Loucy (cell line): Measurements from ENCODE around the gene BMPR1B.

ENCODE experiments used
- H2AFZ ChIP-seq: fragments of 200-600 bp; sonication (generic); 2 replicates; pipeline ENCODE4 v1.6.0; 2016; ENCODE audit warnings: antibody characterized with exemption, mild to moderate bottlenecking, low read length, moderate library complexity
- H3F3A ChIP-seq: fragments of 200-600 bp; 2 replicates; pipeline ENCODE4 v1.6.0; 2016; ENCODE audit warnings: antibody characterized with exemption, low read depth, mild to moderate bottlenecking
- H3K27me3 ChIP-seq: fragments of 200-600 bp; sonication (generic); 2 replicates; pipeline ENCODE4 v1.6.1; 2014; ENCODE audit warnings: low read length, mild to moderate bottlenecking; ENCODE audit not compliant: insufficient read depth, poor library complexity, severe bottlenecking
- H3K36me3 ChIP-seq: fragments of 200-600 bp; sonication (generic); 2 replicates; pipeline ENCODE4 v1.6.1; 2016; ENCODE audit warnings: low read length; ENCODE audit not compliant: insufficient read depth
- H3K4me1 ChIP-seq: fragments of 200-600 bp; sonication (generic); 2 replicates; pipeline ENCODE4 v1.5.1; 2014; ENCODE audit warnings: low read length, mild to moderate bottlenecking; ENCODE audit not compliant: insufficient read depth, poor library complexity, severe bottlenecking
- H3K4me2 ChIP-seq: fragments of 200-600 bp; sonication (generic); 2 replicates; pipeline ENCODE4 v1.6.0; 2014; ENCODE audit warnings: antibody characterized with exemption, low read length, low read depth, mild to moderate bottlenecking; ENCODE audit not compliant: poor library complexity, severe bottlenecking
- H3K4me3 ChIP-seq: fragments of 200-600 bp; sonication (generic); 2 replicates; pipeline ENCODE4 v1.5.1; 2014; ENCODE audit warnings: low read length, mild to moderate bottlenecking, mixed read lengths; ENCODE audit not compliant: poor library complexity, severe bottlenecking
- H3K79me2 ChIP-seq: fragments of 200-600 bp; sonication (generic); 2 replicates; pipeline ENCODE4 v1.6.1; 2014; ENCODE audit warnings: low read length; ENCODE audit not compliant: insufficient read depth
- H3K9ac ChIP-seq: fragments of 200-600 bp; sonication (generic); 2 replicates; pipeline ENCODE4 v1.6.0; 2014; ENCODE audit warnings: mild to moderate bottlenecking, low read depth, low read length, moderate library complexity; ENCODE audit not compliant: poor library complexity, severe bottlenecking
- H3K9me2 ChIP-seq: fragments of 200-600 bp; sonication (generic); replicated peaks from 2 replicates; pipeline ENCODE4 v1.6.1; 2016; ENCODE audit warnings: low read depth, low read length, mixed read lengths
- H3K9me3 ChIP-seq: fragments of 200-600 bp; sonication (generic); 2 replicates; pipeline ENCODE4 v1.6.1; 2014; ENCODE audit warnings: mild to moderate bottlenecking, antibody characterized with exemption, low read length, low read depth; ENCODE audit not compliant: insufficient read depth
- H4K20me1 ChIP-seq: fragments of 200-600 bp; sonication (generic); 2 replicates; pipeline ENCODE4 v1.6.0; 2014; ENCODE audit warnings: antibody characterized with exemption, low read length, mild to moderate bottlenecking; ENCODE audit not compliant: insufficient read depth, poor library complexity, severe bottlenecking
- EZH2phosphoT487 ChIP-seq: fragments of 200-600 bp; IDR thresholded peaks from 2 replicates; pipeline ENCODE4 v1.6.1; 2018; ENCODE audit warnings: antibody characterized with exemption, mild to moderate bottlenecking, moderate library complexity, borderline replicate concordance
- TF ChIP-seq, protein P1 (sequence below): fragments of 200-600 bp; sonication (generic); conservative IDR thresholded peaks from 2 replicates; pipeline ENCODE4 v1.5.1; 2014; ENCODE audit warnings: mild to moderate bottlenecking, antibody characterized with exemption, low read length

The BMPR1B gene

DNA sequence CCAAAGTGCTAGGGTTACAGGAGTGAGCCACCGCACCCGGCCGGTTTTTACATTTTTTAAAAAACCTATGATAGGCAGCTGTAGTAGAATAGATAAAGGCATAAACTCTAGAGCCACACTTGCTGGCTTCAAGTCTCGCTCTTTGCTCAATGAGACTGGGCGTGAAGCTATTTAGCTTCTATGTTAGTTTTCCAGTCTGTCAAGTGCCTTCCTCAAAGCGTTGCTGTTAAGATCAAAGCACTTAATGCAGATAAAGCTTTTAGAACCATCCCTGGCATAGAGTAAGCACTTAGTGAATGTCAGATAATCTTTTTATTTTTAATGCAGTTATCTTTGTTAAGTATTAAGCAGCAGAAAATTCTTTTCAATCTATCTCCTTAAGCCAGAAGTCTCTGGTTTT, 42.0 kb upstream of the BMPR1B start:
- no peaks in the 10 kb centered on the region for H3K27me3 ChIP-seq

GRCh38 chr4:94721310-94721709, 36.4 kb upstream of the BMPR1B start:
- Histone ChIP-seq H3K4me2 (no peak overlapping the region), H3K36me3 (no peaks in the 10 kb centered on the region), H3K9me2 (no peaks in the 10 kb centered on the region), H3K9me3 (no peaks in the 10 kb centered on the region), H3K4me3 (no peak overlapping the region), H2AFZ (no peak overlapping the region), H3K79me2 (no peaks in the 10 kb centered on the region), H3F3A (no peaks in the 10 kb centered on the region), H4K20me1 (no peaks in the 10 kb centered on the region), H3K9ac (no peak overlapping the region), H3K27me3 (no peaks in the 10 kb centered on the region), H3K4me1 (no peaks in the 10 kb centered on the region)
- TF ChIP-seq, protein P1, sequence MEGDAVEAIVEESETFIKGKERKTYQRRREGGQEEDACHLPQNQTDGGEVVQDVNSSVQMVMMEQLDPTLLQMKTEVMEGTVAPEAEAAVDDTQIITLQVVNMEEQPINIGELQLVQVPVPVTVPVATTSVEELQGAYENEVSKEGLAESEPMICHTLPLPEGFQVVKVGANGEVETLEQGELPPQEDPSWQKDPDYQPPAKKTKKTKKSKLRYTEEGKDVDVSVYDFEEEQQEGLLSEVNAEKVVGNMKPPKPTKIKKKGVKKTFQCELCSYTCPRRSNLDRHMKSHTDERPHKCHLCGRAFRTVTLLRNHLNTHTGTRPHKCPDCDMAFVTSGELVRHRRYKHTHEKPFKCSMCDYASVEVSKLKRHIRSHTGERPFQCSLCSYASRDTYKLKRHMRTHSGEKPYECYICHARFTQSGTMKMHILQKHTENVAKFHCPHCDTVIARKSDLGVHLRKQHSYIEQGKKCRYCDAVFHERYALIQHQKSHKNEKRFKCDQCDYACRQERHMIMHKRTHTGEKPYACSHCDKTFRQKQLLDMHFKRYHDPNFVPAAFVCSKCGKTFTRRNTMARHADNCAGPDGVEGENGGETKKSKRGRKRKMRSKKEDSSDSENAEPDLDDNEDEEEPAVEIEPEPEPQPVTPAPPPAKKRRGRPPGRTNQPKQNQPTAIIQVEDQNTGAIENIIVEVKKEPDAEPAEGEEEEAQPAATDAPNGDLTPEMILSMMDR, result no peak
- no peak for TF ChIP-seq EZH2phosphoT487

More for the DNA sequence above, 42.0 kb upstream of the BMPR1B start:
- H2AFZ ChIP-seq, result no peak overlapping the region
- no peaks in the 10 kb centered on the region for H3F3A ChIP-seq
- H3K79me2 ChIP-seq, result no peaks in the 10 kb centered on the region
- no peaks in the 10 kb centered on the region for H3K9me2 ChIP-seq
- no peak overlapping the region for H3K9ac ChIP-seq
- H3K4me2 ChIP-seq, result no peak overlapping the region
- TF ChIP-seq EZH2phosphoT487, result no peak
- H3K36me3 ChIP-seq, result no peaks in the 10 kb centered on the region
- no peaks in the 10 kb centered on the region for H3K4me1 ChIP-seq
- no peak overlapping the region for H3K4me3 ChIP-seq
- H4K20me1 ChIP-seq, result no peaks in the 10 kb centered on the region
- H3K9me3 ChIP-seq, result no peaks in the 10 kb centered on the region

DNA sequence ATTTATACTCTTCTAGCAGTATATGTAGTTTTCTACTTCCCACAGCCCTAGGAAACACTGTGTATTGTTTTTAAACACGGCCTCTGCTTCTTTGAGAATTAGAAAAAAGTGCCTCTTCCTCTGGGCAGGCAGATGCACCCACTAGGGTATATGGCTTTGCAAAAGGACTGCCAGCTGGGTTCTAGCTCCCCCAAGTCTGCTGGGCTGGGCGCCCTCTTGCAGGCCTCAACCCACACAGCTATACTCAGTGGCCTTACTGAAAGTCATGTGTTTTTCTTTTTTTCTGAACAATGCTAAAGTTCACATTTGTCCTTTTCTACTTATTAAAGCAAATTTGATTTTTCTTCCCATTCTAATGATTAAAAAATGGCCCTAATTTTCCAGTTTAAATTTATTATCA, 35.5 kb upstream of the BMPR1B start:
- no peak overlapping the region for H3K4me2 ChIP-seq

DNA sequence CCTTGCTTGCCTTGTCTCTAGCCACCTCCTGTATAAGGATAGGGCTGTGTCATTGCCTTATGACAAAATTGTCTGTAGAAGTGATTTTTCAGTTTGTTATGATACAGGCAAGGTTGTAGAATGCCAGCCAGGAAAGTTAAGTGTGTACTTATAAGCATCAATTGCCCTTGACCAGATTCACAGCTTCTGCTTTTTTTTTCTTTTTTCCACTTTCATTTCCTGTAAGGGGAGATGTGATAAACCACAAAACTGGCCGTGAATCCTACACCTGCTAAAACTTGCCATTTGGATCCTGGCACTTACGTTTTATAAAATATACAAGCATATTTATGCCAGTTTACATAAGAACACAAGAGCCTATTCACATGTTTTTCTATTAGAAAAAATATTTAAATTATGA, 35.0 kb upstream of the BMPR1B start:
- Histone ChIP-seq H3K4me3 (no peak overlapping the region), H3K9me3 (no peaks in the 10 kb centered on the region), H3K4me1 (no peaks in the 10 kb centered on the region), H3K27me3 (no peaks in the 10 kb centered on the region), H3K9ac (no peak overlapping the region), H3K79me2 (no peaks in the 10 kb centered on the region), H3K9me2 (no peaks in the 10 kb centered on the region), H3F3A (no peaks in the 10 kb centered on the region), H3K4me2 (no peak overlapping the region), H2AFZ (no peak overlapping the region), H3K36me3 (no peaks in the 10 kb centered on the region), H4K20me1 (no peaks in the 10 kb centered on the region)
- TF ChIP-seq, protein P1, result no peak
- no peak for TF ChIP-seq EZH2phosphoT487

More for the DNA sequence above, 35.5 kb upstream of the BMPR1B start:
- Histone ChIP-seq H3K9me2 (no peaks in the 10 kb centered on the region), H3K4me1 (no peaks in the 10 kb centered on the region), H3K4me3 (no peak overlapping the region), H2AFZ (no peak overlapping the region), H3F3A (no peaks in the 10 kb centered on the region), H4K20me1 (no peaks in the 10 kb centered on the region), H3K79me2 (no peaks in the 10 kb centered on the region), H3K9ac (no peak overlapping the region), H3K27me3 (no peaks in the 10 kb centered on the region), H3K36me3 (no peaks in the 10 kb centered on the region), H3K9me3 (no peaks in the 10 kb centered on the region)
- TF ChIP-seq, protein P1, result no peak
- no peak for TF ChIP-seq EZH2phosphoT487
